HepG2 (cell line): Measurements from ENCODE around the gene RMI1. TPM values are rescaled to one million over a fixed set of nuclear protein-coding genes. Genes with fewer than 3 reads are reported as not detected.

Experiments used
- MTA3 ChIP-seq: sonication (generic); formaldehyde crosslinking; IDR thresholded peaks from 2 replicates; pipeline ENCODE4 v1.4.0; 2020; ENCODE audit warnings: missing genetic modification reagents
- NCOA1 ChIP-seq: sonication (generic); formaldehyde crosslinking; IDR thresholded peaks from 2 replicates; pipeline ENCODE4 v1.9.0; 2021; ENCODE audit warnings: missing genetic modification reagents
- SIN3A ChIP-seq: IDR thresholded peaks from 2 replicates; pipeline ENCODE4 v1.6.1; 2011; ENCODE audit warnings: low read depth, mild to moderate bottlenecking, control low read depth, low read length, borderline replicate concordance
- ZNF136 ChIP-seq: sonication (generic); formaldehyde crosslinking; IDR thresholded peaks from 2 replicates; pipeline ENCODE4 v1.8.1; 2022; ENCODE audit warnings: low read depth, mild to moderate bottlenecking, moderate library complexity, missing genetic modification reagents
- ZNF256 ChIP-seq: sonication (generic); formaldehyde crosslinking; conservative IDR thresholded peaks from 2 replicates; pipeline ENCODE4 v1.4.0; 2020; ENCODE audit warnings: missing genetic modification reagents
- ZNF382 ChIP-seq: sonication (generic); formaldehyde crosslinking; IDR thresholded peaks from 2 replicates; pipeline ENCODE4 v1.5.0; 2020; ENCODE audit warnings: missing genetic modification reagents, mild to moderate bottlenecking, borderline replicate concordance
- ZNF543 ChIP-seq: sonication (generic); formaldehyde crosslinking; IDR thresholded peaks from 2 replicates; pipeline ENCODE4 v1.4.0; 2020; ENCODE audit warnings: mild to moderate bottlenecking, missing genetic modification reagents
- ZNF598 ChIP-seq: sonication (generic); formaldehyde crosslinking; IDR thresholded peaks from 2 replicates; pipeline ENCODE4 v1.5.1; 2020; ENCODE audit warnings: mild to moderate bottlenecking, missing genetic modification reagents, borderline replicate concordance
- ZNF782 ChIP-seq: sonication (generic); formaldehyde crosslinking; IDR thresholded peaks from 2 replicates; pipeline ENCODE4 v1.4.0; 2020; ENCODE audit warnings: missing genetic modification reagents, mild to moderate bottlenecking, borderline replicate concordance
- ZNF891 ChIP-seq: sonication (generic); formaldehyde crosslinking; IDR thresholded peaks from 2 replicates; pipeline ENCODE4 v1.5.0; 2020; ENCODE audit warnings: mild to moderate bottlenecking, missing genetic modification reagents
- polyA plus RNA-seq, 8 experiments: library from polyadenylated mRNA; depleted of rRNA in 3 of 8; stranded (reverse) in 7 of 8; unstranded in 1 of 8; fragments of >200 nt; fragmentation: Illumina TruSeq in 4 of 8; extraction: Trizol in 4 of 8; gene quantifications; 2 replicates each; pipeline versions ENCODE4 v1.2.1 to v1.2.3, GENCODE V29; 2011 to 2016; ENCODE audit warnings: low read depth in 4 of 8, missing spikeins in 1 of 8, mixed read lengths in 1 of 8; ENCODE audit not compliant: insufficient read depth in 1 of 8
- total RNA-seq, 5 experiments: library from RNA; depleted of rRNA; stranded (reverse); fragments of >200 nt; fragmentation: Illumina TruSeq; extraction: Trizol; gene quantifications; 2 replicates each; pipeline ENCODE4 v1.2.3, GENCODE V29; 2016; ENCODE audit warnings: low read depth in 1 of 5
- TF ChIP-seq, protein P1 (sequence below): sonication (generic); formaldehyde crosslinking; IDR thresholded peaks from 2 replicates; pipeline ENCODE4 v1.4.0; 2020; ENCODE audit warnings: mild to moderate bottlenecking, missing genetic modification reagents
- TF ChIP-seq, protein P2 (sequence below): sonication (generic); formaldehyde crosslinking; IDR thresholded peaks from 2 replicates; pipeline ENCODE4 v1.8.1; 2023; ENCODE audit warnings: mild to moderate bottlenecking, inconsistent platforms, moderate library complexity, missing genetic modification reagents, borderline replicate concordance

RMI1 gene
- total and polyA plus RNA-seq, 2 of the 13 experiments (the other 11 are each of a cell fraction or from before 2014, with no cell fraction given) = 0.54 to 3.7 TPM

DNA sequence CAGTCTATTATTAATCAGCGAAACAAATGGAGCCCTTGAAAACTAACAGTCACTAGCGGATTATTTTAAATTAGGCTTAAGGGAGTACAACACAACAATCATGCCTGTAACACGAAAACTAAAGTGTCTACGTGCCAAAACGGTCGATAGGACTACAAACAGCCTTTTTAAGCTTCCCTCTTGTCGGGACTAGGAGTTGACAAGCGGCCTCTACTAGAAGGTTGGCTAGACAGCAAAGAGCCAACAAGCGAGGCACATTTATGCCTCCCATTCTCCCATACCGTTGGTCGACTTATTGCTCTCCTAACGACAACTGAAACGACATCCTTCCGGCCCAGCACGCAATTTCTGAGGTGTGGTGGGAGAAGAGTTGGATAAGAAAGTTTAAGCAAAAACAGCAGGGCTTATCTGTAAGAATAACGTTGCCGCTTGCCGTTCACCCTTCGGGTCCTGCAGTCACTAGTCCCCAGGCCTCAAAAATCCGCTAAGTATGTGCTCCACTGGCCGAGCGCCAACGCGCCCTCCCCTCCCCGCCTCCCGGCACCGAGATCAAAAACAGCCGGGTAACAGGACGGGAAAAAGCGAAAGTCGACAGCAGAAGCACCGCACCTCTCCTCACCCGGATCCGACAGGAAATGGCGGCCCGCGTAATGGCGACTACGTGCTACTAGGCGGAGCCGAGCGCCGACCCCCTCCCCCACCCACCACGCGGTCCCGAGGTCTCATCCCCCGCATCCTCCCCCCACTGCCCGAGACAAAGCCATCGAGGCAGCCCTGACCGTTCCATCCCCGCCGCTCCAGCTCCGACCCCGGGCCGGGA lies 1.4 kb upstream of the RMI1 start (continued):
- TF ChIP-seq, protein P1, sequence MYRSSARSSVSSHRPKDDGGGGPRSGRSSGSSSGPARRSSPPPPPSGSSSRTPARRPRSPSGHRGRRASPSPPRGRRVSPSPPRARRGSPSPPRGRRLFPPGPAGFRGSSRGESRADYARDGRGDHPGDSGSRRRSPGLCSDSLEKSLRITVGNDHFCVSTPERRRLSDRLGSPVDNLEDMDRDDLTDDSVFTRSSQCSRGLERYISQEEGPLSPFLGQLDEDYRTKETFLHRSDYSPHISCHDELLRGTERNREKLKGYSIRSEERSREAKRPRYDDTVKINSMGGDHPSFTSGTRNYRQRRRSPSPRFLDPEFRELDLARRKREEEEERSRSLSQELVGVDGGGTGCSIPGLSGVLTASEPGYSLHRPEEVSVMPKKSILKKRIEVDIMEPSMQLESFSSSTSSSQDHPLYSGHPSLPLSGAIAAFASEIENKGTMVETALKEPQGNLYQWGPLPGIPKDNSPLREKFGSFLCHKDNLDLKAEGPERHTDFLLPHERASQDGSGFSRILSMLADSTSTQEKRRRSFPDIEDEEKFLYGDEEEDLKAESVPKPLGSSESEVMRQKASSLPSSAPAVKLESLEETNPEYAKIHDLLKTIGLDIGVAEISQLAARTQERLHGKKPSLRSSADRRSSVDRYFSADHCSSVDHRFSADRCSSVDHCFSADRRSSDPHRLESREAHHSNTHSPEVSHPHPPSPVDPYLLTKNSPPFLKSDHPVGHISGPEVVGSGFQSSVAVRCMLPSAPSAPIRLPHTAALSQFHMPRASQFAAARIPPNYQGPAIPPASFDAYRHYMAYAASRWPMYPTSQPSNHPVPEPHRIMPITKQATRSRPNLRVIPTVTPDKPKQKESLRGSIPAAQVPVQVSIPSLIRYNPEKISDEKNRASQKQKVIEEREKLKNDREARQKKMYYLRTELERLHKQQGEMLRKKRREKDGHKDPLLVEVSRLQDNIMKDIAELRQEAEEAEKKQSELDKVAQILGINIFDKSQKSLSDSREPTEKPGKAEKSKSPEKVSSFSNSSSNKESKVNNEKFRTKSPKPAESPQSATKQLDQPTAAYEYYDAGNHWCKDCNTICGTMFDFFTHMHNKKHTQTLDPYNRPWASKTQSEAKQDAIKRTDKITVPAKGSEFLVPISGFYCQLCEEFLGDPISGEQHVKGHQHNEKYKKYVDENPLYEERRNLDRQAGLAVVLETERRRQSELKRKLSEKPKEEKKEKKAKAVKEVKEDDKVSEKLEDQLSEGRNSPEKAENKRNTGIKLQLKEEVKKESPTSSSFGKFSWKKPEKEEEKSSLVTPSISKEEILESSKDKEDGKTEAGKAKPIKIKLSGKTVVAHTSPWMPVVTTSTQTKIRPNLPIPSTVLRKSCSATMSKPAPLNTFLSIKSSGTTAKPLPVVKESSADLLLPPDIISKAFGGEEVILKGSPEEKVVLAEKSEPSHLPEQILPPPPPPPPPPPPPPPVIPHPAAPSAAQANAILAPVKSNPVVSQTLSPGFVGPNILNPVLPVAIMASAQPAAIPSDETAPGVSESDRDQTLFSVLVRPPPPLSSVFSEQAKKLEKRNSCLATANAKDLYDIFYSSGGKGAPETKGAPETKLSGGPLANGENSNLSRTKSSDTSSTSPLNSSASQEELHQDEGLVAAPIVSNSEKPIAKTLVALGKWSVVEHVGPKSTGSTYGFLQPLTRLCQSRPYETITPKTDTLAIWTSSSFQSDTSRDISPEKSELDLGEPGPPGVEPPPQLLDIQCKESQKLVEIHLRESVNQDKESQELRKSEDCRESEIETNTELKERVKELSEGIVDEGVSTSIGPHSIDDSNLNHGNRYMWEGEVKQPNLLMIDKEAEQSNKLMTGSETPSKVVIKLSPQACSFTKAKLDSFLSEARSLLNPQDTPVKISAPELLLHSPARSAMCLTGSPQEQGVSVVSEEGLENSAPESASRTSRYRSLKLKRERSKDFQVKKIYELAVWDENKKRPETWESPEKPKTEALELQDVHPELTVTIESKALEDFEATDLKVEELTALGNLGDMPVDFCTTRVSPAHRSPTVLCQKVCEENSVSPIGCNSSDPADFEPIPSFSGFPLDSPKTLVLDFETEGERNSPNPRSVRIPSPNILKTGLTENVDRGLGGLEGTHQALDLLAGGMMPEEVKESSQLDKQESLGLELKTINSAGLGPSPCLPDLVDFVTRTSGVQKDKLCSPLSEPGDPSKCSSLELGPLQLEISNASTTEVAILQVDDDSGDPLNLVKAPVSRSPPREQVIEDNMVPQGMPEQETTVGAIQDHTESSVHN = no peak
- TF ChIP-seq, protein P2, sequence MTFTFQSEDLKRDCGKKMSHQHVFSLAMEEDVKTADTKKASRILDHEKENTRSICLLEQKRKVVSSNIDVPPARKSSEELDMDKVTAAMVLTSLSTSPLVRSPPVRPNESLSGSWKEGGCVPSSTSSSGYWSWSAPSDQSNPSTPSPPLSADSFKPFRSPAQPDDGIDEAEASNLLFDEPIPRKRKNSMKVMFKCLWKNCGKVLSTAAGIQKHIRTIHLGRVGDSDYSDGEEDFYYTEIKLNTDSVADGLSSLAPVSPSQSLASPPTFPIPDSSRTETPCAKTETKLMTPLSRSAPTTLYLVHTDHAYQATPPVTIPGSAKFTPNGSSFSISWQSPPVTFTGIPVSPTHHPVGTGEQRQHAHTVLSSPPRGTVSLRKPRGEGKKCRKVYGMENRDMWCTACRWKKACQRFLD (CRISPR knock-in tag) = no peak
- TF ChIP-seq MTA3 (CRISPR knock-in tag) (no peak), NCOA1 (no peak), SIN3A (peak; percentile 47; the same call in 1 of the 2 replicates), ZNF136 (no peak), ZNF598 (no peak), ZNF256 (CRISPR knock-in tag) (no peak), ZNF782 (CRISPR knock-in tag) (0 out of 2 replicates have a peak, but pooled peaks have one; percentile 32), ZNF543 (CRISPR knock-in tag) (peak; percentile 76; the same call in 1 of the 2 replicates), ZNF382 (CRISPR knock-in tag) (no peak), ZNF891 (CRISPR knock-in tag) (no peak)
